H9 (cell line): ENCODE results near the gene DDX47. TPM values are rescaled to one million over a fixed set of nuclear protein-coding genes. Genes with fewer than 3 reads are reported as not detected.
A peak's percentile ranks its signal among the peaks of the same experiment; 100 is the strongest.

Source experiments
- DNase-seq: peaks from one replicate; pipeline ENCODE4 v3.0.0-alpha.2; 2017
- H2AFZ ChIP-seq: one replicate; pipeline ENCODE4 v1.6.1; 2013; ENCODE audit warnings: mild to moderate bottlenecking, low read length, control low read depth, moderate library complexity
- H2AK5ac ChIP-seq: 2 replicates; pipeline ENCODE4 v1.6.1; 2013; ENCODE audit warnings: low read length, control low read depth, mixed read lengths; ENCODE audit not compliant: insufficient read length
- H2BK120ac ChIP-seq: one replicate; pipeline ENCODE4 v1.6.1; 2013; ENCODE audit warnings: low read depth, mild to moderate bottlenecking, low read length, control low read depth, inconsistent platforms; ENCODE audit not compliant: poor library complexity, severe bottlenecking
- H2BK12ac ChIP-seq: 2 replicates; pipeline ENCODE4 v1.6.1; 2013; ENCODE audit warnings: low read length, control low read depth, mixed read lengths, low read depth; ENCODE audit not compliant: insufficient read length
- H2BK15ac ChIP-seq: 2 replicates; pipeline ENCODE4 v1.6.1; 2013; ENCODE audit warnings: low read depth, low read length, control low read depth
- H2BK20ac ChIP-seq: one replicate; pipeline ENCODE4 v1.6.1; 2013; ENCODE audit warnings: low read depth, mild to moderate bottlenecking, low read length, control low read depth, inconsistent platforms; ENCODE audit not compliant: poor library complexity, severe bottlenecking
- H2BK5ac ChIP-seq: 2 replicates; pipeline ENCODE4 v1.6.1; 2013; ENCODE audit warnings: low read length, control low read depth, mixed read lengths; ENCODE audit not compliant: insufficient read length
- H3K14ac ChIP-seq: 2 replicates; pipeline ENCODE4 v1.6.1; 2013; ENCODE audit warnings: low read length, control low read depth; ENCODE audit not compliant: insufficient read depth
- H3K18ac ChIP-seq: 2 replicates; pipeline ENCODE4 v1.6.1; 2013; ENCODE audit warnings: low read depth, mild to moderate bottlenecking, mixed read lengths, low read length, control low read depth; ENCODE audit not compliant: insufficient read length
- H3K23ac ChIP-seq: 2 replicates; pipeline ENCODE4 v1.6.1; 2013; ENCODE audit warnings: low read length, control low read depth, mixed read lengths, low read depth; ENCODE audit not compliant: insufficient read length
- H3K23me2 ChIP-seq: 2 replicates; pipeline ENCODE4 v1.6.1; 2013; ENCODE audit warnings: low read depth, mild to moderate bottlenecking, mixed read lengths, low read length, control low read depth; ENCODE audit not compliant: insufficient read length, poor library complexity, severe bottlenecking
- H3K27ac ChIP-seq: 2 replicates; pipeline ENCODE4 v1.5.1; 2013; ENCODE audit warnings: low read length, control low read depth, mixed read lengths, low read depth; ENCODE audit not compliant: insufficient read length
- H3K27me3 ChIP-seq: 2 replicates; pipeline ENCODE4 v1.6.1; 2013; ENCODE audit warnings: low read length, control low read depth, inconsistent platforms; ENCODE audit not compliant: insufficient read depth
- H3K4ac ChIP-seq: 2 replicates; pipeline ENCODE4 v1.6.1; 2013; ENCODE audit warnings: low read depth, mild to moderate bottlenecking, control low read depth, inconsistent platforms, low read length, moderate library complexity
- H3K4me1 ChIP-seq: 2 replicates; pipeline ENCODE4 v1.6.1; 2013; ENCODE audit warnings: low read length, control low read depth, inconsistent platforms; ENCODE audit not compliant: insufficient read depth
- H3K4me2 ChIP-seq: 2 replicates; pipeline ENCODE4 v1.6.1; 2013; ENCODE audit warnings: low read length, control low read depth, mixed read lengths; ENCODE audit not compliant: insufficient read length, insufficient read depth
- H3K56ac ChIP-seq: 2 replicates; pipeline ENCODE4 v1.6.1; 2013; ENCODE audit warnings: low read depth, mild to moderate bottlenecking, mixed read lengths, low read length, control low read depth; ENCODE audit not compliant: insufficient read length
- H3K79me1 ChIP-seq: 2 replicates; pipeline ENCODE4 v1.6.1; 2013; ENCODE audit warnings: low read depth, mild to moderate bottlenecking, moderate library complexity, low read length, control low read depth, inconsistent platforms; ENCODE audit not compliant: insufficient read depth, poor library complexity, severe bottlenecking
- H3K79me2 ChIP-seq: 2 replicates; pipeline ENCODE4 v1.6.1; 2013; ENCODE audit warnings: low read length, control low read depth, inconsistent platforms; ENCODE audit not compliant: insufficient read depth
- H3K9ac ChIP-seq: 2 replicates; pipeline ENCODE4 v1.6.1; 2013; ENCODE audit warnings: low read length, control low read depth, mixed read lengths; ENCODE audit not compliant: insufficient read length; ENCODE audit errors: extremely low read depth
- H3K9me3 ChIP-seq: one replicate; pipeline ENCODE4 v1.6.1; 2013; ENCODE audit warnings: low read depth, low read length, inconsistent platforms; ENCODE audit not compliant: control insufficient read depth
- H3T11ph ChIP-seq: one replicate; pipeline ENCODE4 v1.6.1; 2013; ENCODE audit warnings: mild to moderate bottlenecking, low read length, control low read depth, inconsistent platforms
- H4K20me1 ChIP-seq: one replicate; pipeline ENCODE4 v1.6.1; 2013; ENCODE audit not compliant: control insufficient read depth, insufficient read length, insufficient read depth
- H4K5ac ChIP-seq: 2 replicates; pipeline ENCODE4 v1.6.1; 2013; ENCODE audit warnings: low read depth, mild to moderate bottlenecking, mixed read lengths, low read length, control low read depth; ENCODE audit not compliant: insufficient read length
- H4K8ac ChIP-seq: replicated peaks from 2 replicates; pipeline ENCODE4 v1.6.1; 2013; ENCODE audit warnings: low read length, control low read depth, mixed read lengths, low read depth; ENCODE audit not compliant: insufficient read length
- H4K91ac ChIP-seq: 2 replicates; pipeline ENCODE4 v1.6.1; 2013; ENCODE audit warnings: low read depth, mild to moderate bottlenecking, moderate library complexity, mixed read lengths, low read length, control low read depth; ENCODE audit not compliant: insufficient read length
- H3K27ac Mint-ChIP-seq, 3 experiments: 2 replicates in 2 of 3; 3 replicates in 1 of 3; pipeline ENCODE4 v1.8.0; 2020 to 2021; ENCODE audit warnings: mixed read lengths in 3 of 3, mild to moderate bottlenecking in 1 of 3, moderate library complexity in 1 of 3
- H3K27me3 Mint-ChIP-seq: 2 replicates; pipeline ENCODE4 v1.8.0; 2021; ENCODE audit warnings: low read depth, mild to moderate bottlenecking, moderate library complexity, mixed read lengths
- H3K36me3 Mint-ChIP-seq, 3 experiments: 2 replicates in 2 of 3; 3 replicates in 1 of 3; pipeline ENCODE4 v1.8.0; 2020 to 2021; ENCODE audit warnings: low read depth in 3 of 3, mixed read lengths in 3 of 3; ENCODE audit not compliant: insufficient read depth in 1 of 3
- H3K4me1 Mint-ChIP-seq, 2 experiments: 2 replicates each; pipeline ENCODE4 v1.8.0; 2020; ENCODE audit warnings: mixed read lengths in 2 of 2
- H3K4me3 Mint-ChIP-seq, 2 experiments: 2 replicates in 1 of 2; 3 replicates in 1 of 2; pipeline ENCODE4 v1.8.0; 2020 to 2021; ENCODE audit warnings: mild to moderate bottlenecking in 2 of 2, mixed read lengths in 2 of 2, moderate library complexity in 1 of 2
- H3K9me3 Mint-ChIP-seq, 2 experiments: 2 replicates in 1 of 2; 3 replicates in 1 of 2; pipeline ENCODE4 v1.8.0; 2020; ENCODE audit warnings: mild to moderate bottlenecking in 2 of 2, mixed read lengths in 2 of 2, moderate library complexity in 1 of 2
- CTCF ChIP-seq: fragments of 200-600 bp; sonication (generic); conservative IDR thresholded peaks from 3 replicates; pipeline ENCODE4 v1.8.0; 2021; ENCODE audit warnings: antibody characterized with exemption, mild to moderate bottlenecking
- WGBS: extraction: QIAGEN DNeasy Blood & Tissue Kit; methylation state at CpG from one replicate; pipeline ENCODE4 v1.1.7; 2013; ENCODE audit warnings: missing lambda C conversion rate, low lambda C conversion rate, mixed read lengths; ENCODE audit not compliant: insufficient read length; ENCODE audit errors: extremely low coverage; 5-methylcytosine and 5-hydroxymethylcytosine counted together
- total RNA-seq: library from RNA; stranded (reverse); gene quantifications from 2 replicates; pipeline ENCODE4 v1.2.1, GENCODE V29; 2021

Gene DDX47
- total RNA-seq, 1 experiment from 2014 or later = 78.2 TPM

GRCh38 chr12:12839873-12840579, 26.9 kb downstream of the DDX47 start:
- no peaks in the 10 kb centered on the region for H3K9me3 ChIP-seq
- no peak overlapping the region for H3K9ac ChIP-seq
- H3K4me1 ChIP-seq = no peaks in the 10 kb centered on the region; the same call in 1 of the 2 replicates
- TF ChIP-seq CTCF = no peak
- H2AFZ ChIP-seq = no peak overlapping the region
- WGBS = no CpG with 5 or more reads among the region's 5 CpGs
- H2BK5ac ChIP-seq = no peak overlapping the region
- H3K27ac ChIP-seq = no peak overlapping the region
- no peak overlapping the region for H4K8ac ChIP-seq
- no peaks in the 10 kb centered on the region for H3K79me2 ChIP-seq
- no peaks in the 10 kb centered on the region for H3K79me1 ChIP-seq
- H2BK12ac ChIP-seq = no peak overlapping the region
- no peaks in the 10 kb centered on the region for H4K20me1 ChIP-seq
- no peaks in the 10 kb centered on the region for H3K23me2 ChIP-seq
- H4K91ac ChIP-seq = no peak overlapping the region
- DNase-seq = no peak
- no peak overlapping the region for H2BK15ac ChIP-seq
- peaks cover 8 to 10% of the 10 kb centered on the region in 2 experiments for H3K4me1 Mint-ChIP-seq
- no peak overlapping the region for H3K4me3 Mint-ChIP-seq
- no peak overlapping the region for H2BK120ac ChIP-seq
- no peak overlapping the region for H4K5ac ChIP-seq
- no peak overlapping the region for H3K4ac ChIP-seq
- no peak overlapping the region for H3K4me2 ChIP-seq
- no peak overlapping the region for H3T11ph ChIP-seq
- H3K27me3 ChIP-seq = no peaks in the 10 kb centered on the region
- H3K9me3 Mint-ChIP-seq = no peaks in the 10 kb centered on the region
- H3K23ac ChIP-seq = no peak overlapping the region
- no peak overlapping the region for H3K14ac ChIP-seq
- H3K18ac ChIP-seq = no peak overlapping the region
- 0 out of 7 replicates have a peak overlapping the region, but pooled peaks of 1 of the 3 experiments have one; percentile 50 for H3K27ac Mint-ChIP-seq
- H3K27me3 Mint-ChIP-seq = no peaks in the 10 kb centered on the region
- peaks cover 5 to 10% (median 5%) of the 10 kb centered on the region in 3 experiments; a peak in 3 of 7 replicates for H3K36me3 Mint-ChIP-seq
- no peak overlapping the region for H2BK20ac ChIP-seq
- H2AK5ac ChIP-seq = no peak overlapping the region
- no peak overlapping the region for H3K56ac ChIP-seq
